Fibroblast of mammary gland (primary cell): ENCODE data around the gene CXCR5.

ENCODE experiments used
- DNase-seq: peaks from one replicate; pipeline ENCODE4 v3.0.0-alpha.2; 2010; ENCODE audit warnings: low read depth
- H3K4me3 ChIP-seq: 2 replicates; pipeline ENCODE4 v1.5.1; 2011; ENCODE audit warnings: low read depth, mild to moderate bottlenecking, low read length, moderate library complexity; ENCODE audit not compliant: control insufficient read depth
- TF ChIP-seq, protein P1 (sequence below): conservative IDR thresholded peaks from 2 replicates; pipeline ENCODE4 v1.5.1; 2011; ENCODE audit warnings: low read depth, low read length, inconsistent platforms; ENCODE audit not compliant: control insufficient read depth, insufficient read depth

The CXCR5 gene

DNA sequence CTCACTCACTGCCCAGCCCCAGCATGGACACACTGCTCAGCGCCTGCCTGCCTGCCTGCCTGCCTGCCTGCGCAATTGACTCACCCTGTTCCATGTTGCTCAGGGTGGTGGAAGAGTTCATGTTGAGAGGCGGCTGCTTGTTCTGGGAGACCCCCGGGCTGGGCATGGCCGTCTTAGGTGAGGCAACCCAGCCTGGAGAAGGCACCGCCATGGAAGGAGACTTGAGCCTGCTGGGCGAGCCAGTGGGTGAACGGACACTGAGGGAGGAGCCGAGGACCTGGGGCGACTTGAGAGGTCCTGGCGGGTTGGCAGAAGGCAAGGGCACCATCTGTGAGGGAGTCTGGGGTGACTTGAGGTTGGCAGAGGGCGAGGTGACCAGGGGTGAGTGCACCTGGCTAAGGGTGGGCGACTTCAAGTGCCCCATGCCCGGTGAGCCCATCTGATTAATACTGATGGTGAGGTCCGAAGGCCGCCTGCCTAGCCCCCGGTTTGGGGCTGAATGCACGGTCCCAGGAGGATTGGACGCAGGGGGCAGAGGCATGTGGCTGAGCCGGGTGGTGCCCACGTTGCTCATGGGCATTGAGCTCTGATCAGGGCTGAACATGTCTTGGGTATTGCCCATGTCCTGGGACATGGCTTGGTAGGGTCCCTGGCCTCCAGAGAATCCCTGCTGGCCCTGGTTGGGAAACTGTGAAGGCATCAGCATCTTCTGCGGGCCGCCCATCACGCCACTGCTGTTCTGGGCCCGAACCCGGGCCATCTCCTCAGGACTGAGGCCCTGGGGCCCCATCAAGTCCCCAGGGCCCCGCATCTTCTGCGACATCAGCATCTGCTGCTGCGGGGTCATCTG lies 17.1 kb downstream of the CXCR5 start:
- TF ChIP-seq, protein P1, sequence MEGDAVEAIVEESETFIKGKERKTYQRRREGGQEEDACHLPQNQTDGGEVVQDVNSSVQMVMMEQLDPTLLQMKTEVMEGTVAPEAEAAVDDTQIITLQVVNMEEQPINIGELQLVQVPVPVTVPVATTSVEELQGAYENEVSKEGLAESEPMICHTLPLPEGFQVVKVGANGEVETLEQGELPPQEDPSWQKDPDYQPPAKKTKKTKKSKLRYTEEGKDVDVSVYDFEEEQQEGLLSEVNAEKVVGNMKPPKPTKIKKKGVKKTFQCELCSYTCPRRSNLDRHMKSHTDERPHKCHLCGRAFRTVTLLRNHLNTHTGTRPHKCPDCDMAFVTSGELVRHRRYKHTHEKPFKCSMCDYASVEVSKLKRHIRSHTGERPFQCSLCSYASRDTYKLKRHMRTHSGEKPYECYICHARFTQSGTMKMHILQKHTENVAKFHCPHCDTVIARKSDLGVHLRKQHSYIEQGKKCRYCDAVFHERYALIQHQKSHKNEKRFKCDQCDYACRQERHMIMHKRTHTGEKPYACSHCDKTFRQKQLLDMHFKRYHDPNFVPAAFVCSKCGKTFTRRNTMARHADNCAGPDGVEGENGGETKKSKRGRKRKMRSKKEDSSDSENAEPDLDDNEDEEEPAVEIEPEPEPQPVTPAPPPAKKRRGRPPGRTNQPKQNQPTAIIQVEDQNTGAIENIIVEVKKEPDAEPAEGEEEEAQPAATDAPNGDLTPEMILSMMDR, result no peak
- H3K4me3 ChIP-seq, result no peak overlapping the region
- DNase-seq, result no peak

DNA sequence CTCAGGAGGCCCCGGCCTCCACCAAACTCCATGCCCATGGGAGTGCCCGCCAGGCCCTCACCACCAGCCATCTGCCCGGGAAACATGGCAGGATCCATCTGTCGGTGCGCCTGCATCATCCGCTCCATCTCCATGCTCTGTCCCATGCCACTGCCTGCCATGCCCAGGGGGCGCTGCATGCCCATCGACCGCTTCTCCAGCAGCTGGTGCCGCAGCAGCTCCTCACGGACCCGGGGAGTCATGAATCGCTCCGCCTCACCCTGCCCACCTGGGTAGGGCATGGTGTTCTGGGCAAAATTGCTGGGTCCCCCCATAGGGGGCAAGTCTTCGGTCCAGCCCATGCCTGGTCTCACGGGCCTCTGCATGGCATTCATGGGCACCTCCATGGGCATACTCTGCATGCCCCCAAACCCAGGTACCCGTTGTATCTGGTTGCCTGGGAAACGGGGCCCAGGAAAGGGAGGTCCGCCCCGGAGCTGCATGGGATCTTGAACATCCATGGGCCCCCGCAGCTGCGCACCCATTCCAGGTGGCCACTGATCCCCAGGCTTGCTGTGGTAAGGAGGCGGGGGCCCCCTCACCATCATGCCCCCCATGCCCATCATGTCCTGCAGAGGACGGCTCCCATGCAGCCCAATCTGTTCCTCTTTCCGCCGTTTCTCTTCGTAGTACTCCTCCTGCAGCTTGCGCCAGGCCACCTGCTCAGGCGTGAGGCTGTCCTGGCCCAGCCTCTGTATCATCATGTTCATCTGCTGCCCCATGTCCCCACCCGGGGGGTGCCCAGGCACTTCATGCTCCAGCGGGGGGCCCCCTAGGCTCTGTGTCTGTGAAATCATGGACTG lies 18.0 kb downstream of the CXCR5 start:
- no peak for DNase-seq
- TF ChIP-seq, protein P1, result no peak
- no peak overlapping the region for H3K4me3 ChIP-seq

DNA sequence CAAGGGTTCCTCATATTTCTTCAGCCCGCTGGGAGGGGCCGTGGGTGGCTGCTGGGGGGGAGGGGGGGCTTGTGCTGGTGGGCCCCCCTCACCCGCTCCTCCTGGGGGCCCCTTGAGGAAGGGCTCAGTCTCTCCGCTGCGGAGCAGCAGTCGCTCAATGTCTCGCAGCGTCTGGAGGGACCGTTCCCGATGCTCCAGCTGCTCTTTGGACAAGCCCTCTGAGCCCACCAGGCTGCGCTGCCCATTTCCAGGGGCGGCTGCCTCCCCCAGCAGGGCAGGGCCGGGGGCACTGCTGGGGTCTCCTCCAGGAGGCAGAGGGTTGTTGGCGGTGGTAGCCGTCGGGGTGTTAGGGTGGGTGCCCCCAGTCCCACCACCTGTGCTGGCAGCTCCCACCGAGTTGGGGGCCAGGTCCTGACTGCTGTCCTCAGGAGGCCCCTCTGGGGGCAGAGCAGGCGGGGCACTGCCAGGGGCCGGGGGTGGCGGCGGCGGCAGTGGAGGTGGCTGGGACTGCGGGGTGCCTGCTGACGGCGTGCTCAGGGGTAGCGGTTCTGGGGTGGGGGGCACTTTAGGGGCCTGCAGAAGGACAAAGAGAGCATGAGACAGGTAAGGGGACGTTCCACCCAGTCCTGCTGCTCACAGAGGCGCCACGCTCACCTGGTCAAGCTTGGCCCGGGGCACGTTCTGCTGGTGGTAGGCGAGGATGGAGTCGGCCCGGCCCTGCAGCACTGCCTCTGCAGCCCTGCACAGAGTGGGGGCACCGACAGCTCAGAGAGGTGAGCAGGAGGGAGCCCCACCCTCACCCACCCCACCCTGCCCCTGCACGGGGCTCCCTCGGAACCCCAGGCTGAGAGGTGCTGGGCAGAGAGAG lies 18.9 kb downstream of the CXCR5 start:
- H3K4me3 ChIP-seq, result no peak overlapping the region
- TF ChIP-seq, protein P1, result no peak
- no peak for DNase-seq

DNA sequence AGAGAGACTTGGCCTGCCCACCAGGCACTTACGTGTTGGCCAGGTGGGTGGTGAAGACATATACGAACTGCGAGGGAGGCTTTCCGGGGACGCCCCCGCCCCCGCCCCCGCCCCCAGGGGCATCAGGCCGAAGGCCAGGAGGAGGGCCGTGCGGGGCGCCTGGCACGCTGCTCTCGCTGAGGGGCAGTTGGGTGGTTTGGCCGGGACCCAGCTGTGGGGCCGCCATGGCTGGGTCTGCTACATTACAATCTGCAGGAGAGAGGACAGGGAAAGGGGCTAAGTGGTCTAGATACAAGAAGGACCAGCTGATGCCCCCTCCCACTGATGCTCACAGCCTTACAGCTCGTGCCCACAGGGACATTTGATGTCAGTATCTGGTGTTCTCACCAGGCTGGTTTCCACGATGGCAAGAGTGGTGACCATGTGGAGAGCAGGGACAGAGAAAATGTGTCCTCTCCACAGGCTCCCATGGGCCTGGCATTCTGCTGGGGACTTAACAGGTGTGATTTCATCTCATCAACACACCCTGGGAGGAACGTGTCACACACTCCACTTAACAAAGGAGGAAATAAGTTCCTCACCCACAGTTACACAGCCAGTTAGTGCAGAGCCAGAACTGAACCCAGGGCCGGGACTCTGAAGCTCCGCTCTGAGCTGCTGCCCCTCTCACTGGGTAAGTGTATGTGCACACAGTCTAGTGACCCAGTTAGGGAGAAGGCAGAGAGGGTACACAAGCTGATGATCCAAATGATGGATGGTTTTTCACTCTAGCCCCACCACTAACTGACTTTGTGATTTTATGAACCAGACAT lies 19.7 kb downstream of the CXCR5 start:
- TF ChIP-seq, protein P1, result no peak
- H3K4me3 ChIP-seq, result no peak overlapping the region
- no peak for DNase-seq

DNA sequence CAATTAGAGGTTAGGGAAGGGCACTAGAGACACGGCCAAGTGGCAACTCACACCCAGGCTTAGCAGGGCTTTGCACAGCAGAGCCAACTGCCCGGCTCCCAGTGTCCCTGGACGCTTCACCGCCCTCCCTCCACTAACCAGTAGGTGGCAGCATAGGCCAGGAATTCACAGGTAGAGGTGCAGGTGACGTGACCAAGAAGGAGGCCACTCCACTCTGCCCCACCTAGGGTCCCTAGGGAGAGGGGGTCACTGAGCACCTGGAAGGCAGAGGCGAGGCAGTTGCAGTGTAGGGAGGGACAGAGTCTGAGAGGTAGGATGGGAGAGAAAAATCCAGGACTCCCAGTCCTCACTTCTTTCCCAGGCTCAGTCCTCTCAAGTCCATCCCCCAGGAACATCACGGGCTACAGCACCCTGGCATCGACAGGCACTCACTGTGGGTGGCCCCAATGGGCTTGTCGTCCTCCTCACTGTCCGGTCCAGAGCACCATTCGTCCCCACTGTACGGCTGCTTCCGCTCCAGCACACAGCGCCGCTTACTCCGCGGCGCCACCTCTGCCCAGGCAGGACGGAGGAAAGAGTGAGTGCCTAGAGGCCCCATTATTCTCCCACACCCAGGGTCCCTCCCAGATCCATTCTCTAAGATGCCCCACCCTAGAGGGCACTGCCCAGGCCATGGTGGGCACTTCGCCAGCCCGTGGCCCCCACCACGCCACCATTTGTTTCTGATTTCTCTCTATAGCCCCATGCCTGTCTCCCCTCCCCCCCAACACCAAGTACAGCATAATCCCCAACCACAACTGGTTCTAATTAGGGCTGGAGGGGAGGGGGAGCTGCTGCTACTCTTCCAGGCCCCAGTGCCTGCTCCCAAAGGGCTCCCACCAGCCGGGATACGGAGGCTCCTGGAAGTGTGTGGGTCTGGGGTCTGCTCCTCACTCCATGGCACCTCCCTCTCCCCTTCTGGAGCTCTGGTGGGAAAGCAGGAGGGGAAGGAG lies 23.7 kb downstream of the CXCR5 start:
- DNase-seq, result peak; percentile 74
- no peak overlapping the region for H3K4me3 ChIP-seq
- TF ChIP-seq, protein P1, result peak; percentile 87
